ENCODE data around the gene MCTP2.

The MCTP2 gene

GRCh38 chr15:94306700-94307650 lies 75.6 kb downstream of the MCTP2 start:
- no peak for DNase-seq

- DNase-seq, result no peak
Measured at GRCh38 chr15:94312946-94313345, 81.6 kb downstream of the MCTP2 start.

GRCh38 chr15:94314639-94315038 lies 83.3 kb downstream of the MCTP2 start:
- DNase-seq, result no peak

GRCh38 chr15:94317211-94317610 lies 85.8 kb downstream of the MCTP2 start:
- DNase-seq, result no peak

GRCh38 chr15:94322141-94322540 lies 90.8 kb downstream of the MCTP2 start:
- no peak for DNase-seq

GRCh38 chr15:94323076-94323475 lies 91.7 kb downstream of the MCTP2 start:
- DNase-seq, result no peak

GRCh38 chr15:94324117-94324826 lies 92.9 kb downstream of the MCTP2 start:
- no peak for DNase-seq

GRCh38 chr15:94324835-94325767 lies 93.7 kb downstream of the MCTP2 start:
- no peak for DNase-seq

- no peak for DNase-seq
Measured at GRCh38 chr15:94327356-94327936, 96.1 kb downstream of the MCTP2 start.

GRCh38 chr15:94331731-94332130 lies 100.4 kb downstream of the MCTP2 start:
- no peak for DNase-seq

- no peak for DNase-seq
Measured at GRCh38 chr15:94335616-94336015, 104.3 kb downstream of the MCTP2 start.

GRCh38 chr15:94336817-94337467 lies 105.6 kb downstream of the MCTP2 start:
- DNase-seq, result no peak

- no peak for DNase-seq
Measured at GRCh38 chr15:94338243-94338846, 107.0 kb downstream of the MCTP2 start.

GRCh38 chr15:94346282-94346681 lies 114.9 kb downstream of the MCTP2 start:
- DNase-seq, result no peak

GRCh38 chr15:94348084-94348483 lies 116.7 kb downstream of the MCTP2 start:
- DNase-seq, result no peak

- no peak for DNase-seq
Measured at GRCh38 chr15:94351031-94351535, 119.7 kb downstream of the MCTP2 start.

GRCh38 chr15:94352636-94353487 lies 121.5 kb downstream of the MCTP2 start:
- DNase-seq, result no peak

GRCh38 chr15:94353488-94353820 lies 122.1 kb downstream of the MCTP2 start:
- DNase-seq, result no peak

GRCh38 chr15:94354655-94355054 lies 123.3 kb downstream of the MCTP2 start:
- no peak for DNase-seq

GRCh38 chr15:94359716-94360115 lies 128.4 kb downstream of the MCTP2 start:
- no peak for DNase-seq

Data from NCI-H2107 (cell line).